HS-5 (cell line): ENCODE data around the gene EXTL2.
"Not testable (repeated sequence)": the region's sequence is repeated elsewhere in the genome, so short reads cannot be mapped to it uniquely, and the experiment has no call there.

Experiments
- DNase-seq: peaks from one replicate; pipeline ENCODE4 v3.0.0-alpha.2; 2012; ENCODE audit warnings: low read depth

EXTL2 gene, protein sequence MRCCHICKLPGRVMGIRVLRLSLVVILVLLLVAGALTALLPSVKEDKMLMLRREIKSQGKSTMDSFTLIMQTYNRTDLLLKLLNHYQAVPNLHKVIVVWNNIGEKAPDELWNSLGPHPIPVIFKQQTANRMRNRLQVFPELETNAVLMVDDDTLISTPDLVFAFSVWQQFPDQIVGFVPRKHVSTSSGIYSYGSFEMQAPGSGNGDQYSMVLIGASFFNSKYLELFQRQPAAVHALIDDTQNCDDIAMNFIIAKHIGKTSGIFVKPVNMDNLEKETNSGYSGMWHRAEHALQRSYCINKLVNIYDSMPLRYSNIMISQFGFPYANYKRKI

DNA sequence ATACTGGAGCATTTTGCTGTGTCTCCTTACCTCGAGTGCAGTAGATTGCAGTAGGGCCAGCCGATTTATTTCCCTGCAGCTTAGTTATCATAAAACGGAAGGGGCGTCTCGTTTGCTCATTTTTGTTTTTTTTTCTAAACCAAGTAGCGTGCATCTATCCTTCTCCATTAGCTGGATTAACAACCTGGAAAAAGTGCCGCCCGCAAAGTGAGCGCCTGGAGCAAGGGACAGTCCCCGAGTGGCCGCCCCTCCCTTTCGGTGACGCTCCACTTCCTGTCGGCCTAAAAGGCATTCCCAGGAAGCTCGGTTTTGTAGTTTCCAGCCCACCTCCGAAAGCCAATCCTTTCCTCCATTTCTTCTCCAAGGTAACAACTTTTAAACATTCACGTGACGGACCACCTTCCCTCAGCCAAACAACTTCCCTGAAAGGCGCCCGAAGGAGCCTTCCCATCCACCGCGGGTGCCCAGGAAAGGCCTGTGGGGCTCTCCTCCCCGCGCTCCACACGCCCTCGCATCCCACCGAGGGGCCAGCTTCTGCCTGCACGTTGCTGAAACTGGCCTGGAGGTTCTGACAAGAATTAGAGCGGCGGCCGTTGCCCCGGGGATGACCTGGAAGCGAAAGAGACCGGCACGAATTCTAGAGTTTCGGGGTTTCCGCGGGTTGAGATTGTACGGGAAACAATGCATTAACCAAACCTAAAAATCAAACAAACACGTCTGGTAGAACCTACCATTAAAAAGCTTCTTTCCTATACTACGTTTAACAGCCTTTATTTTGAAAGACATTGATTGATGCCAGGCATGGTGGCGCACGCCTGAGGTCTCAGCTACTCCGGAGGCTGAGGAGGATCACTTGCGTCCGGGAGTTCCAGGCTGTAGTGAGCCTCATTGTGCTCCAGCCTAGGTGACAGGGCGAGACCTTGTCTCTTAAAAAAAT, at the start of gene EXTL2:
TSS of gene EXTL2 (minus strand) at position 240 of the 937 bp plus-strand sequence. CDS start 6,085 bp downstream, outside the sequence.
- peak; percentile 69 for DNase-seq

DNA sequence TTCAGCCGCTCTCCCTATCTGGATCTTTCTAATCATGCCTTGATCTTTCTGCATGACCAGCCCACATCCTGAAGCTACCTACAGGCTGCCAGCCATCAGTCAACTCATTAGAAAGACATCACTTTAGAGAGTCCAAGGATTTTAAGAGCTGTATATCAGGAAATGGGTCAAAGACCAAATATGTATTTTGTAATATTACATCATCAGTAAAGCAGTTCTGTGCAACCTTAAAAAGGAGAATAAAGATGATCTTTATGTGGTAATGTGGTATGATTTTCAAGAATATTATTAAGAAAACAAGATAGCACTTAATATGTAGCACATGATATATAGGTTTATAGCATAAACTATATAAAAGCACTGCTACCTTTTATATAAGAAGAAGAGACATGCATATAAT, 48.9 kb upstream of the EXTL2 start:
- no peak for DNase-seq

DNA sequence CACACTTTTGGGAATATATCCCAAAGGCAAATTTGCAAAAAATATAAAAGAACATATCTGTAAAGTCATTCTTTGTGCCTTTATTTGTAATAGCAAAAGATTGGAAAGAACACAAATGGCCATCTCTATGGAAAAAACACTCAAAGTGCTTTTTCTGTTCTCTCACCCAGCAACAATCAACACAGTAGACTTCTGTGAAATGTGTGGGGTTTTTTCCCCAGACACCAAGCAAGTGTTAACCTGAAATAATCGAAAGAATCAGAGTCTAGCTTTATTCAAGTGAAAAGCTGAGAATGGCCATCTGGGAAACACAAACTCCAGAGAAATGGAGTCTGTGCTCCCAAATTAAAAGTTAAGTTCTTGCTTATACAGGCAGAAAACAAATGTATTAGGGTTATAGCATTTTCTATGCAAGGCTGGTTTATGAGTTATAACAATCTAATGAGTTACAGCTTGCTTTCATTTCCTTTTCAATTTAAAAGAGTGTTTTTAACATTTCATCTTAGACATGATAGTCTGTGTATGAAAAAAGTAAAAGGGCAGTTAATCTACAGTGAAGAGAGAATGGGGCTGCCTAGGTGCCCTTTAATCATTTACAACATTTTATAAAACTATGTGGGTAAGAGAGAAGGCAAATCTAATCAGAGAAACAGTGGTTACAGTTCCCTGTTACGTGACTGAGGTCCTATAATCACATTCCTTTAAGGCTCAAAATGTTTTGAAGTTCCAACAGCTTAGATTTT, 47.8 kb upstream of the EXTL2 start:
- DNase-seq = no peak

DNA sequence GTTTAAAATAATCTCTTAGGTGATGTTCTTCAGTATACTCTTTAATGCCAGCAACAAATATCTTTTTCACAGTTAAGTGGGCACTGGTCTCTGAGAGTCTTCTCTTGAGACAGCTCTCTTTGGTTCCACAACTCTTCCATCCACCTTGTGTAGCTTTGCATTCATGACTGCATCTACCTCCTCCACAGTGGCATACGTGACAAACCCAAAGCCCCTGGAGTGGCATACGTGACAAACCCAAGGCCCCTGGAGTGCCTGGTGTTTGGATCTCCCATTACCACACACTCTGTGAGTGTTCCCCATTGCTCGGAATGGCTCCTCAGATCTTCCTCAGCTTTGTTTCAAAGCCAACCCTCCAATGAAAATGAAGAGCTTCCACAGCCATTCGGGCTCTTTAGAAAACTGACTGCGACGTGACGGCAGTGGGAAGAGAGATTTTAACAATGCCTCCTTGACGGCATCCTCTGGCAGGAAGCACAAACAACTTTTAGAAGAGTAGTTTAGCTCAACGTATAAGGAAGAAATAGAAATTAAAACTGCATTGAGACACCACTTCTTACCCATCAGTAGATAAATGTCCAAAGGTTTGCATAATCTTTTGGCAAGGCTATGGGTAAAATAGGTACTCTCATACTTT, 47.1 kb upstream of the EXTL2 start:
- DNase-seq = no peak

DNA sequence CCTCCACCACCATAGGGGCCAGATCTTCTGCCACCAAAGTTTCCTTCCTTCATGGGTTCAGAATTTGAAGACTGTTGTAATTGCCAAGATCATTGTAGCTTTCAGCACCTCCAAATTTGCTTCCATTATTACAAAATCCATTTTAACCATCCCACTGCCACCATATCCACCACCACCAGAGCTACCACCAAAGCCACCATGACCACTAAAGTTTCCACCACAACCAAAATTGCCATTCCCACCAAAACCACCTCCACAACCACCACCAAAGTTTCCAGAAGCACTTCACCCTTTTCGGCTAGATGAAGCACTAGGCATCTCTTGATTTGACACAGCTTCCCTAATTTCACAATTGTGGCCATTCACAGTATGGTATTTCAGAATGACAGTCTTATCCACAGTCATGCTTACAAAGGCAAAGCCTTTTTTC, 46.5 kb upstream of the EXTL2 start:
- no peak for DNase-seq

DNA sequence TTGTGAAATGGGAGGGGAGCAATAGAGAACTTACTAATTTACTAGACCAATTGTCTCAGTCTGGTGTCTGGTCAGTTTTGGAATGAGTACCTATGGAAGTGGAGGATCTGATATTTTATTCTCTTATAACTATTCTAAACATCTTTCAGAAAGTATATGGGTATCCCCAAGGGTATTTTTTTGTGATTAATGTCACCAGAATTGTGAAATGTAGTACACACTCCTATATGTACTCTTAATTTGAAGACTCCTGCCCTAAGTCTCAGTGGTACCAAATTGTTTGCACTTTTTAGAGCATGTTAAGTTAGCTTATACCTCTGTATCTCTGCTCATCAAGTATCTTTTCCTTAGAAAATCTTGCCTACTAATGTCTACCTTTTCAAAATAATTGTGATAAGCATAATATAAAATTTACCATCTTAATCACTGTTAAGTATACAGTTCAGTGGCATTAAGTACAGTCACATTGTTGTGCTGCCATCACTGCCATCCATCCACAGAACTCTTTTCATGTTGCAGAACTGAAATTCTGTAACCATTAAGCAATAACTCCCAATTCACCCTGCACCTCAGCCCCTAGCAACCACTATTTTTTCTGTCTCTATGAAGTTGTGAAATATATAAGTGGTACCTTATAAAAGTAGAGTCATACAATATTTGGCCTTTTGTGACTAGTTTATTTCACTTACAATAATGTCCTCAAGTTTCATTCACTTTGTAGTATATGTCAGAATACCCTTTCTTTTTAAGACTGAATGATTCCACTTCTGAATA, 41.7 kb upstream of the EXTL2 start:
- DNase-seq = no peak

DNA sequence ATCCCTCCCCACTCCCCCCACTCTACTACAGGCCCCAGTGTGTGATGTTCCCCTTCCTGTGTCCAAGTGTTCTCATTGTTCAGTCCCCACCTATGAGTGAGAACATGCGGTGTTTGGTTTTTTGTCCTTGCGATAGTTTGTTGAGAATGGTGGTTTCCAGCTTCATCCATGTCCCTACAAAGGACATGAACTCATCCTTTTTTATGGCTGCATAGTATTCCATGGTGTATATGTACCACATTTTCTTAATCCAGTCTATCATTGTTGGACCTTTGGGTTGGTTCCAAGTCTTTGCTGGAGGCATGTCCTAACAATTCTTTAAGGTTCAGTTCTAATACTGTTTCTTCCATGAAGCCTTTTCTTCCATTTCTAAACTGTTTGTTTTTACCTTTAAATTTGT, 38.9 kb upstream of the EXTL2 start:
- DNase-seq = not testable (repeated sequence)

DNA sequence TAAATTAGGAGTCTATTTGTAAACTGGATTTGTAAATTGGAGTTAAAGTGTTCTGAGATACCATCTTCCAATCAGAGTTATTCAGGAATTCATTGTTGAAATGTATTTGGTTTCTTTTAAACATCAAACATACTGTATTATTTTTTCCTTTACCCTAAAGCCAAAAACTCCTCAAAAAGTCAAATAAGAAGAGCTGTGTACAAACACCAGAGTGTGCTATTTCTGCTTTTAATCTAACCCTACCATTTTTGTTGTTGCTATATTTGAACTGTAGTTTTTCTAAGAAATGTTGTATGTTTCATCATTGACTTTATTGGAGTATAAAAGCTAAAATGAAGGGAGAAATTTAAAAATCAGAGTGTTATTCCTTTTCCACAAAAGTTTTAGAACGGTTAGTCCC, 37.1 kb upstream of the EXTL2 start:
- DNase-seq = no peak

DNA sequence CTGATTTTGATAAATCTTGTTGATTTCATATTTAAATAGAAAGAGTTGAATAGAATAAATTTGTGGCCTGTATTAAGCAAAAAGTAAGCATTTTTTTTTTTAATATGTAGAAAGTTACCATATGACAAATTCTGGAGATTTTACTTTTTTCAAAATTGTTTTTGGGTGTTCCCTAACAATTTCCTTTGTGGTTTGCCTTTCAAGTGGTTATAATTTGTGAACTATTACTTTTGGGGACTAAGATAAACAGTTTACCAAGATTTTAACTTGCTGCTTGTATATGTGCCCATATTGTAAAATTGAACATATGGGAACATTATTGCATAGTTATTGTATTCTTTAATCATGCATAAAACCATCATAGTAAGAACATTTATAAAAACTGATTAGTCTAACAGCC, 35.9 kb upstream of the EXTL2 start:
- DNase-seq = no peak

DNA sequence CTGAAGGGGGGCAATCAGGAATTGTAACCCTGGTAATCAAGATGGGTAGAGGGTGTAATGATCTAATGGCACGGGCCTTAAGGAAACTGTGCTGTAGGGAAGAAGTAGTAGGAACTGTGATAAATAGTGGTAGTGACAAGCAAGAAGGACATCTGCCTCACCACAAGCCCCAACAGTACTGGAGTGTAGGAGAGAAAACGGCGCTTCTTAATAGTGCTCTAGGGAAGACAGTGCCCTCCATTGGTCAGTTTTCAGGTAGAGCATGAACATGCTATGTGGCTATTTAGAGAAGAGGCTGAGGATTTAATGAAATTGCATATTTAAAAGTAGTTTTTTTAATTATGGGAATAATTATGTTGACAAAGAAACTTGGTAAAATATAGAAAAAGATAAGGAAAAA, 33.5 kb upstream of the EXTL2 start:
- DNase-seq = no peak

DNA sequence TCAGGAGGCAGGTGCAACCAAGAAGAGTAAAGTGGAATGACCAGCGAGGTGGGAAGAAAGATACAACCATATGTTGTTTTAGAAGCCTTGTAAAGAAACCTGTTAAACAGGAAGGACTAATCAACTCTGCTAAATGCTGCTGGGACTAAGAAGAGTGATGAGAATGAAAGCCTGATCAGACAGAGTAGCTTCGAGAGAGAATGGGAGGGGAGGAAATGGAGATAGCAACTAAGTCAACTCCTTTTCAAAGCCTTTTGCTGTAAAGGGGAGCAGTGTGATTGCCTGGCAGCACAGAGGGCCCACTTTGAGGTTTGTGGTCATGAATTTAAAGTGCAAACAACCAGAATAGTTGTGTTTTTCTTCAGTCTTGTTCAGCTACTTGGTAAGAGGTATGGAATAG, 32.6 kb upstream of the EXTL2 start:
- no peak for DNase-seq

DNA sequence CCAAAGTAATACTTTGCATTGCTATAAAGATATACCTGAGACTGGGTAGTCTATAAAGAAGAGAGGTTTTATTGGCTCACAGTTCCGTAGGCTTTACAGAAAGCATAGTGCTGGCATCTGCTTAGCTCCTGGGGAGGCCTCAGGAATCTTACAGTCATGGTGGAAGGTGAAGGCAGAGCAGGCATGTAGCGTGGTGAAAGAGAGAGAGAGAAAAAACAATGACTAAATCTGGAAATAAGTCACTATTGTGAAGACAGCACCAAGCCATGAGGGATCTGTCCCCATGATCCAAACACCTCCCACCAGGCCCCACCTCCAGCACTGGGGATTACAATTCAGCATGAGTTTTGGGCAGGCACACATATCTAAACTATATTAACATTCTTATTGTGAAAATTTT, 31.6 kb upstream of the EXTL2 start:
- DNase-seq = no peak

DNA sequence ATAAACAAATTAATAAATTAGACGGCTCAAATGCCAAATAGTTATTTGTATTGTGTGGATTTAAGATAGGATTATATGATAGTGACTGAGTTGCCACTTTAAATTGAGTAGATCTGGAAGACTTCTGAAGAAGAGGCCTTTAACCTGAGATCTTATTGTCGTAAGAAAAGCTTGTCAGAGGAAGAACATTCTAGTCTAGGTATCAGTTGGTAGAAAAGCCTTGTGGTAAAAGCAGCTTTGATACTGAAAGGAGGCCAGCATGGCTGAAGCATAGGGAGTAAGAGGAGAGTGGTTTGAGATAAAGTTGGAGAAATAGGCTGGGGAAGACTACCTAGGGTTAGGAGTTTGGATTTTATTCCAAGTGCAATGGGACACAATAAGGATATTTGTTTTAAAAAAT, 30.3 kb upstream of the EXTL2 start:
- no peak for DNase-seq

DNA sequence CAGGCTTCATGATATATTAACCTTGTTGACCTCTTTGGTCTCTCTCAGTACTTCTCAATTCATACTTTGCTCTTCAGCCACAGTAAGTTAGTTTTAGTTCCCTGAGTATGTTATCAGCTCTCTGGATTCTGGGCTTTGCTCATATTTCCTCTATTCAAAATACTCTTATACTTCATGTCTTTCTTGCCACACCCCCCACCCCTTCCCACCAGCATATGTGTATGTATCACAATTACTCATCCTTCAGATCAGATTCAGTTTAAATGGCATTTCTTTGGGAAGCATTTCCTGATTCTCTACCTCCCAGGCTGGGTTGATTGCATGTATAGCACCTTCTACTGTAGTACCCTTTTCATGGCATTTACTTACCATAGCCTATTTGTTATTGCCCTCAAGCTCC, 29.6 kb upstream of the EXTL2 start:
- peak; percentile 29 for DNase-seq

DNA sequence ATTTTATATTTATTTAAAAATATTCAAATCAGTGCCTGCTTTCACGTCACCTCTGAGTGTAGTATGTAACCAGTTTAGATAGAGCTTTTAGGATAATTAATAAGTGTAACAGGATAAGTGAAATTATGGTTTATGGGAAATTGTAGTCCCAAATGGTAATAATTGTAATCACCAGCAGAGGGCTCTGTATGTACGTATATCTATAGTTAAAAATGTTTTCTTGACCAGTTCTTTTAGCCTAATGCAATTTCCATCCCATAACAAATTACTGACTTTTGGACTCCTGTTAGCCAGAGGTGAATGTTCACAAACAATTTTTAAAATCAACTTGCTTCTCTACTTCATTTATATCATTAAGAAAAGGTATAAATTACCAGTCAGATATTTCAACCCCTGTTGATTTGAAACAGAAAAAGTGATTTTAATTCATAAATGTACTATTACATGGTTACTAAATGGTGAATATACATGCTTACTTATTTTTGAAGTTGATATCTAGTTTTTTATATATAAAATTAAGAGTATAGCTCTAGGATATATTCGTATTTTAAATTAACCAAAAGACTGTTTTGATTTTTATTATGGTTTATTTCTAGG, 26.6 kb upstream of the EXTL2 start:
- DNase-seq = peak; percentile 56

DNA sequence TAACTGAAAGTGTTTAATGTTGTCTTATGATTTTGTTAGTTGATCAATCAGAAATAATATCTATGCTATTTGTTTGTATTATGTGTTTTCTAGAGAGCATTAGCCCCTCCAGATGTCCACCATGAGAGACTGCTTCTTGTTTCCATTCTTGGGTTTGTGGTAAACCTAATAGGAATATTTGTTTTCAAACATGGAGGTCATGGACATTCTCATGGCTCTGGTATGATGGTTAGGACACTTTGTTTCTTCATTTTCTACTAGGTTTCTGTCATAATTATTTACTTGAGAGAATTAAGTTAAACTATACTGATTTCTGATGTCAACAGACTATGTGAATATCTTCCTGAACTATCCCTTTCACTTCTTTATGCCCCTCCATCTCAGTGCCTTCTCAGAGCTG, 17.4 kb upstream of the EXTL2 start:
- DNase-seq = no peak

DNA sequence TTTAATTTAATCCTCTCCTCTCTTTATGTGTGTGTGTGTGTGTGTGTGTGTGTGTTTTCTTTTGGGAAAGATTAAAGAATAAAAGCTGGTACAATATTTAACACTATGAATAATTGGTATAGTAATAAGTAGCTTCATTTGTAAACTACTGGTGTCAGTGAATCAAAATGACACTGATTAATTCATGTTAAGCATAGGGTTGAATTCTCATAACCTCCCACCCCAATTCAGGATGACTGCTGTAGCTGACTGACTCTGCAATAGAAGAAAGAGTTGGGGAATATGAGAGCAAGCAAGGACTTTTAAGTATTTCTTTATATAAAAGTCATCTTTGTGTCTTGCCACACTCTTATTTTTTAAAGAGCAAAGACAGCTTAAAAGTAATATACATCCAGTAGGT, 14.4 kb upstream of the EXTL2 start:
- no peak for DNase-seq

DNA sequence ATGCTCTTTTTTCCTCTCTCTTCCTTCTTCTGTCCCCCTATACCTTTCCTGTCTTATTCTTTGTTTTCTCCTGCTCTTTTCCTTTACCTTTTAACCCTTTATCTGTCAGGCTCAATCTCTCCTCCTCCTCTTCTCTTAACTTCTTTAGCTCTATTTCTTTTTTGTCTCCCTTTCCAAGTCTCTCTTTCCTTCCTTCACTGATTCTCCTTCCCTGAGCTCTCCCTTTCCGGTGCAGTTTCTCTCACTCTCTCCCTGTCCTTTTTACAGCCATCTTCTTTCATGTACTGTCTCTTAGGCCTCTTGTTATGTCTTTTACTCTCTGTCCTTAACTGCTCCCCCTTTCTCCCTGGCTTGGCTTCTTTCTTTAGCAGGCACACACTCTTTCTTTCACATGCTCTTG, 13.2 kb upstream of the EXTL2 start:
- no peak for DNase-seq

DNA sequence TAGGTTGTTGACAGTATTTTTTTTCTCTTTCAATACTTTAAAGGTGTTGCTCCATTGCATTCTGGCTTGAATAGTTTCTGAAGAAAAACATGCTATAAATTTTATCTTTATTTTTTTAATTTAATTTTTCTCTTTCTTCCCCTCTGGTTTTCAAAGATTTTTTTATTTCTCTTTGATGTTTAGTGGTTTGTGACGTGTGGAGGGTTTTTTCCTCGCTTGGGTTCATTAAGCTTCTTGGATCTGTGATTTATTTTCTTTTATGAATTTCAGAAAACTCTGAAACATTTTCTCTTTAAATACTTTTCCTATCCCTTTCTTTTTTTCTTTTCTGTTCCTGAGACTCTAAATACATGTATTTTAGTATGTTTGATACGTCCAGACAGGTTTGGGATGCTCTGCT, 10.5 kb upstream of the EXTL2 start:
- no peak for DNase-seq

DNA sequence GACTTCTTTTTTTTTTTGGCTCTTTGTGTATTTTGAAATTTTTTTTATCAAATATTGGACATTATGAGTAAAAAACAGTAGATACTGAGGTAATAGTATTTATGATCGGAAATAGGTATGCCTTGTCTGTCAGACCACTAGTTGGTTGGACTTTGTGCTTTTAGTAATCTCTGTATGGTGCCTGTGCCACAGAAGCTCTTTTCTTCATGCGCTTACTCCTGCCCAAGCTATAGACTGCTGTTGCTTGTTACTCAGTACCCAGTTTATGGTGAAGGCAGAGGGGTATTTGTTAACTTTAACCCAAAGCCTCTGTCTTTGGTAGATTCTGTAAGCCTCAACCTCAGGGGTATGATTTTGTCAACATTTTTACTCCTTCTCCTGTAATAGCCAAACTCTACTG, 9.9 kb upstream of the EXTL2 start:
- DNase-seq = no peak

DNA sequence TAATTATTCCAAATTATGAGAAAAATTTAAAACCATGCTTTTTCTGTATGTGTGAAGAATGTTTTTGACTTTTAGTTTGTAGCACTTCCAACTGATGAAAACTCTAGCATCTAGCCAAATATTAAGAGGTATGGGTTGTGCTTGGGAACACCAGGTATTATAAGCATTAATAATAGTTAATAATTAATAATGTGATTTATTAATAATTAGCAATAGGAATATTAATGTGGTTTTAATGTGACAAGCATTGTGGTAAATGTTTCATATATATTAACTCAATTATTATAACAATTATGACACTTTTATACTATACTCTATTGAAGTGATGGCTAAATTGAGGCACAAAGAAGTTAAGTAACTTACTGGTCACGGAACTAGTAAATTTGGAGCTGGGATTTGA, 9.1 kb upstream of the EXTL2 start:
- no peak for DNase-seq
